K562 treated with DMSO at 1 percent for 4 hours (cell line): Measurements from ENCODE around the gene GAGE1. TPM values are rescaled to one million over a fixed set of nuclear protein-coding genes. Genes with fewer than 3 reads are reported as not detected.

Experiments used
- total RNA-seq: library from RNA; unstranded; fragments of 300-600 nt; gene quantifications from 2 replicates; pipeline ENCODE4 v1.2.3, GENCODE V29; 2022; ENCODE audit not compliant: insufficient read depth

Gene GAGE1
- 11.1 and 18.2 TPM in 2 replicates for total RNA-seq

GRCh38 chrX:49598720-49599119 is at the start of gene GAGE1:
GAGE1 (plus strand) TSS chrX:49599020; CDS start chrX:49600175, 1,155 bp downstream.

GRCh38 chrX:49550989-49551388 is 47.8 kb upstream of the GAGE1 start, which contains the start of gene GAGE12E:
GAGE12E (plus strand) TSS chrX:49551289; CDS start chrX:49552444, 1,155 bp downstream.

GRCh38 chrX:49560542-49560941 is 38.3 kb upstream of the GAGE1 start, which contains the start of gene GAGE12F:
GAGE12F (plus strand) TSS chrX:49560842; CDS start chrX:49561997, 1,155 bp downstream.

GRCh38 chrX:49570100-49570499 is 28.7 kb upstream of the GAGE1 start, which contains the start of gene GAGE12G:
GAGE12G (plus strand) TSS chrX:49570400; CDS start chrX:49571555, 1,155 bp downstream.

GRCh38 chrX:49579649-49580048 is 19.2 kb upstream of the GAGE1 start, which contains the start of gene GAGE12H:
GAGE12H (plus strand) TSS chrX:49579949; CDS start chrX:49581104, 1,155 bp downstream.

GRCh38 chrX:49589196-49589595 is 9.6 kb upstream of the GAGE1 start, which contains the start of gene GAGE2A:
GAGE2A (plus strand) TSS chrX:49589496; CDS start chrX:49590651, 1,155 bp downstream.

Other genes with a start within 250 kb of the GAGE1 start
- not detected in 2 replicates for gene GAGE12C, start 66.8 kb upstream of the GAGE1 start, total RNA-seq
- gene GAGE12D, start 57.3 kb upstream of the GAGE1 start, total RNA-seq, result not detected in 2 replicates
- not detected in 2 replicates for gene GAGE12E, start 47.7 kb upstream of the GAGE1 start, total RNA-seq
- gene GAGE12F, start 38.2 kb upstream of the GAGE1 start, total RNA-seq, result not detected in 2 replicates
- not detected in 2 replicates for gene GAGE12G, start 28.6 kb upstream of the GAGE1 start, total RNA-seq
- not detected in 2 replicates for gene GAGE12H, start 19.1 kb upstream of the GAGE1 start, total RNA-seq
- gene GAGE2A, start 9.5 kb upstream of the GAGE1 start, total RNA-seq, result 14.2 and 26.2 TPM in 2 replicates
- gene PAGE1, start 97.0 kb downstream of the GAGE1 start, total RNA-seq, result 84.7 and 89.1 TPM in 2 replicates
- 10.5 TPM in 1 of 2 replicates, not detected in the other for gene PAGE4, start 230.3 kb downstream of the GAGE1 start, total RNA-seq